Cardiac muscle cell (in vitro differentiated cells and primary cell): Measurements from ENCODE around the gene ZKSCAN3. TPM values are rescaled to one million over a fixed set of nuclear protein-coding genes. Genes with fewer than 3 reads are reported as not detected.

Source experiments
- DNase-seq, 2 donors: peaks; one replicate each; pipeline versions ENCODE4 v3.0.0 to v3.0.0-alpha.2; 2010 to 2017; ENCODE audit warnings: low read depth in 1 of 2, low spot score in 1 of 2
- H3K27ac ChIP-seq: fragments of 200-600 bp; sonication (generic); 2 replicates; pipeline ENCODE4 v1.5.1; 2016
- H3K27me3 ChIP-seq: fragments of 200-600 bp; sonication (generic); 2 replicates; pipeline ENCODE4 v1.6.0; 2016; ENCODE audit warnings: control low read depth
- H3K36me3 ChIP-seq: fragments of 200-600 bp; sonication (generic); 2 replicates; pipeline ENCODE4 v1.5.1; 2016; ENCODE audit warnings: control low read depth
- H3K4me1 ChIP-seq: fragments of 200-600 bp; sonication (generic); 2 replicates; pipeline ENCODE4 v1.8.1; 2017; ENCODE audit warnings: low read depth, mild to moderate bottlenecking, mixed run types
- H3K4me3 ChIP-seq: fragments of 200-600 bp; sonication (generic); 2 replicates; pipeline ENCODE4 v1.5.1; 2016; ENCODE audit warnings: mild to moderate bottlenecking
- H3K9me3 ChIP-seq: fragments of 200-600 bp; sonication (generic); 2 replicates; pipeline ENCODE4 v1.5.1; 2017; ENCODE audit warnings: low read depth, mild to moderate bottlenecking, control low read depth
- polyA plus RNA-seq: library from polyadenylated mRNA; unstranded; fragments of >200 nt; fragmentation: Nextera tagmentation; extraction: Ambion mirVana; gene quantifications from 2 replicates; pipeline ENCODE4 v1.2.1, GENCODE V29; 2016
- total RNA-seq: library from RNA; depleted of rRNA; stranded (reverse); fragments of >200 nt; gene quantifications from 2 replicates; pipeline ENCODE4 v1.2.3, GENCODE V29; 2016
- TF ChIP-seq, protein P1 (sequence below): IDR thresholded peaks from 2 replicates; pipeline ENCODE4 v1.5.1; 2012; ENCODE audit warnings: low read depth, mild to moderate bottlenecking, low read length

Gene ZKSCAN3
- total and polyA plus RNA-seq, 2 experiments from 2014 or later, result 7.8 to 13.3 TPM

DNA sequence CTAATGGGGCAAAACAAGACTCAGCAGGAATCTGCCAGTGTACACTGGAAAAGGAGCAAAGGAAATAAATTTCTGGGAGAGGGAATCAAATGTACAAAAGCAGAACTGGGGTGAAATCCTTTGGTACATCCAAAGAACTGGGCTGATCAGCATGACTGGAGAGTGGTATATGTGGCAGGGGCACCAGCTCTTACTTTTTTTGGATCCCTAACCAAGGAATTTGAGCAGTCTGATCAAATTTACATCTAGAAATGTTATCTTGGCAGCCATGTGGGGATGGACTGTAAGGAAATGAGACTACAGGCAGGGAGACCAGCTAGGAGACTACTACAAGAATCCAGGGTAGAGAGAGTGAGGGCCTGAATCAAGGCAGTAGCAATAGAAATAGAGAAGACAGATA is 12.6 kb upstream of the ZKSCAN3 start:
- TF ChIP-seq, protein P1, sequence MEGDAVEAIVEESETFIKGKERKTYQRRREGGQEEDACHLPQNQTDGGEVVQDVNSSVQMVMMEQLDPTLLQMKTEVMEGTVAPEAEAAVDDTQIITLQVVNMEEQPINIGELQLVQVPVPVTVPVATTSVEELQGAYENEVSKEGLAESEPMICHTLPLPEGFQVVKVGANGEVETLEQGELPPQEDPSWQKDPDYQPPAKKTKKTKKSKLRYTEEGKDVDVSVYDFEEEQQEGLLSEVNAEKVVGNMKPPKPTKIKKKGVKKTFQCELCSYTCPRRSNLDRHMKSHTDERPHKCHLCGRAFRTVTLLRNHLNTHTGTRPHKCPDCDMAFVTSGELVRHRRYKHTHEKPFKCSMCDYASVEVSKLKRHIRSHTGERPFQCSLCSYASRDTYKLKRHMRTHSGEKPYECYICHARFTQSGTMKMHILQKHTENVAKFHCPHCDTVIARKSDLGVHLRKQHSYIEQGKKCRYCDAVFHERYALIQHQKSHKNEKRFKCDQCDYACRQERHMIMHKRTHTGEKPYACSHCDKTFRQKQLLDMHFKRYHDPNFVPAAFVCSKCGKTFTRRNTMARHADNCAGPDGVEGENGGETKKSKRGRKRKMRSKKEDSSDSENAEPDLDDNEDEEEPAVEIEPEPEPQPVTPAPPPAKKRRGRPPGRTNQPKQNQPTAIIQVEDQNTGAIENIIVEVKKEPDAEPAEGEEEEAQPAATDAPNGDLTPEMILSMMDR, result no peak
- DNase-seq, result no peak
- no peaks in the 10 kb centered on the region for H3K9me3 ChIP-seq
- peak overlapping the region; percentile 73 for H3K4me3 ChIP-seq
- no peaks in the 10 kb centered on the region for H3K27me3 ChIP-seq
- H3K27ac ChIP-seq, result peak overlapping the region; percentile 100
- peaks cover 5% of the 10 kb centered on the region for H3K4me1 ChIP-seq
- H3K36me3 ChIP-seq, result no peaks in the 10 kb centered on the region

DNA sequence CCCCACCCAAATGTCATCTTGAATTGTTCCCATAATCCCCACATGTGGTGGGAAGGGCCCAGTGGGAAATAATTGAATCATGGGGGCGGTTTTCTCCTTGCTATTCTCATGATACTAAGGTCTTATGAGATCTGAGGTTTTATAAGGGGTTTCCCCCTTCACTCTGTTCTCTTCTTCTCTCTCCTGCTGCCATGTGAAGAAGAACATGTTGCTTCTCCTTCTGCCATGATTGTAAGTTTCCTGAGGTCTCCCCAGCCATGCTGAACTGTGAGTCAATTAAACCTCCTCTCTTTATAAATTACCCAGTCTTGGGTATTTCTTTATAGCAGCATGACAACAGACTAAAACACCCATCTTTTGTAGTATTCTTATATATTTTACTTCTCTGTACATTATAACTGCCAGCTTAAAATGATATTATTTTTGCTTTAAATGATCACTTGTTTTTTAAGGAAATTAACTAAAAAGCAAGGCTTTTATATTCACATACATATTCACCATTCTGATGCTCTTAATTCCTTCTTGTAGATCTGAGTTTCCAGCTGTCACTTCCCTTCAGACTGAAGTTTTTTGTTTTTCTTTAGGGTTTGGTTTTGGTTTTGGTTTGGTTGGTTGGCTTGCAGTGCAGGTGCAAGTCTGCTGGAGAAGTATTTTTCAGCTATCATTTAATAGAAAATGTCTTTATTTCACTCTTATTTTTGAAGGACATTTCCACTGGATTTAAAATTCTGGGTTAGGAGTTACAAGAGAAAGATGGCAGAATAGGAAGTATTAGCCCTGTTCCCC is 9.2 kb upstream of the ZKSCAN3 start:
- H3K4me3 ChIP-seq, result no peak overlapping the region
- peaks cover 3% of the 10 kb centered on the region for H3K27me3 ChIP-seq
- TF ChIP-seq, protein P1, result no peak
- H3K27ac ChIP-seq, result no peak overlapping the region
- no peak for DNase-seq
- no peaks in the 10 kb centered on the region for H3K9me3 ChIP-seq
- H3K36me3 ChIP-seq, result no peaks in the 10 kb centered on the region
- peaks cover 5% of the 10 kb centered on the region for H3K4me1 ChIP-seq

DNA sequence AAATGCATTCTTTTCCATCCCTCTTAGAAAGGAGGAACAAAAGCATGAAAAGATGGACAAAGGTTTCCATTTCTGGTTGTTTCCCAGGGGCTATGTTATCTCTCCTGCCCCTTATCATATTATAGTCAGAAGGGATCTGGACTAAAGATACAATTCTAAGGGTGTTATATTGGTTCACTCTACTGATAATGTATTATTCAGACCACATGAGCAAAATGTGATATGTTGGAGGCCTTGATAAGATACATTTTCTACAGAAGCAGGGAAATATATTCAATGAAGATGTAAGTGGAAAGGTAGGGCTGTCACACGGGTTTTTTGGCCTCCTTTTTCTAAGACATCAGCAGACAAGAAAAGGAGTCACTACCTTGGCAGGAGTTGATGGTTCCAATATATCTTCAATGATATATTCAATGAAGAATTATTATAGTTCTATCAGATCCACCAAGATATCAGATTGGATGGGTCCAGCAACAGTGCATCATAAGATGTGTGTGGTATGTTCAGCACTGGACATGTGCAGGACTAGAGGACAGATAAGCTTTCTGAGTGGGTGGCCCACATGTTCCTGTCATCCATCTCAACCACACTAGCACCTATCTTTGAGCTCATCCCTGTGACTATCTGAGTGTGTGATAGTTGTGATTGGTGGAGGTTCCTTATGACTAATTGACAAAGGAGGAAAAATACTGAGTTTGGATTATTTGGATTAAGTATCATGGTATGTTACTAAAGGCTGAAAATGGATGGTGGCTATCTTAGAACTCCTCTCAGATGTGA is 5.7 kb upstream of the ZKSCAN3 start:
- Histone ChIP-seq H3K9me3 (no peaks in the 10 kb centered on the region), H3K4me1 (peaks cover 8% of the 10 kb centered on the region), H3K36me3 (no peaks in the 10 kb centered on the region), H3K27me3 (peaks cover 9% of the 10 kb centered on the region), H3K4me3 (no peak overlapping the region), H3K27ac (no peak overlapping the region)
- TF ChIP-seq, protein P1, result no peak
- no peak for DNase-seq

GRCh38 chr6:28345201-28345600 is 4.5 kb upstream of the ZKSCAN3 start:
- DNase-seq, result no peak
- Histone ChIP-seq H3K27ac (no peak overlapping the region), H3K27me3 (peaks cover 9% of the 10 kb centered on the region), H3K4me3 (no peak overlapping the region), H3K4me1 (peaks cover 8% of the 10 kb centered on the region), H3K36me3 (no peaks in the 10 kb centered on the region), H3K9me3 (no peaks in the 10 kb centered on the region)
- TF ChIP-seq, protein P1, result no peak

DNA sequence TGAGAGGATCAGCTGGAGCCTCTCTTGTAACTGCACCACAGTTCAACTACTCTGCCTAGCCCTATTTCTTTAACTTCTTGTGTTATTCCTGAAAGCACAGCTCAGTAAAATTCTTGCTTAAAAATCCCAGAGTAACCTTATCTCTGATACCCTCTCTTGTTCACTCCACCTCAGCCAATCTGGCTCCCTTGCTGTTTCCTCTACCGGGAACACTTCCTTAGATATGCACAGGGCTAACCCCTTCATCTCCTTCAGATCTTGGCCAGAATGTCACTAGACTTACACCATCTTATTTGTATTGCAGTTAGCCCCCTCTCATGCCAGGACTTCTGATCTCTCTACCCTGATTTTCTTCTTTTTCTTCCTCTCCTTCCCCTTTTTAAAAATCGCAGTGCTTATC is 2.6 kb upstream of the ZKSCAN3 start:
- no peaks in the 10 kb centered on the region for H3K36me3 ChIP-seq
- TF ChIP-seq, protein P1, result no peak

More for the DNA sequence above, 2.6 kb upstream of the ZKSCAN3 start:
- no peak for DNase-seq
- Histone ChIP-seq H3K27me3 (peaks cover 9% of the 10 kb centered on the region), H3K9me3 (no peaks in the 10 kb centered on the region), H3K4me1 (peaks cover 14% of the 10 kb centered on the region), H3K4me3 (no peak overlapping the region), H3K27ac (peak overlapping the region; percentile 2)
